GM23338 (cell line): ENCODE data around the gene IRF2BPL. TPM values are rescaled to one million over a fixed set of nuclear protein-coding genes. Genes with fewer than 3 reads are reported as not detected.
A peak's percentile ranks its signal among the peaks of the same experiment; 100 is the strongest.

Source experiments
- ATAC-seq: fragments of 200-7000 bp; cut with Tn5 transposase; 3 replicates; pipeline ENCODE4 v1.9.1; 2020
- DNase-seq: peaks from one replicate; pipeline ENCODE4 v3.0.0-alpha.2; 2015; ENCODE audit warnings: low spot score
- H2AFZ ChIP-seq: fragments of 200-600 bp; sonication (generic); 2 replicates; pipeline ENCODE4 v1.8.0; 2016; ENCODE audit warnings: antibody characterized with exemption, mild to moderate bottlenecking, moderate library complexity
- H3F3A ChIP-seq: fragments of 200-600 bp; sonication (generic); replicated peaks from 2 replicates; pipeline ENCODE4 v1.8.0; 2017; ENCODE audit warnings: antibody characterized with exemption, mixed run types, low read depth
- H3K27ac ChIP-seq: fragments of 200-600 bp; sonication (generic); 2 replicates; pipeline ENCODE4 v1.6.1; 2016; ENCODE audit warnings: low read depth
- H3K27me3 ChIP-seq: fragments of 200-600 bp; sonication (generic); 2 replicates; pipeline ENCODE4 v1.8.0; 2016; ENCODE audit warnings: mild to moderate bottlenecking, mixed run types, moderate library complexity; ENCODE audit not compliant: insufficient read depth
- H3K36me3 ChIP-seq: fragments of 200-600 bp; sonication (generic); 2 replicates; pipeline ENCODE4 v1.8.0; 2016; ENCODE audit warnings: mild to moderate bottlenecking; ENCODE audit not compliant: insufficient read depth
- H3K4me1 ChIP-seq: fragments of 200-600 bp; sonication (generic); 2 replicates; pipeline ENCODE4 v1.8.0; 2016; ENCODE audit warnings: mild to moderate bottlenecking, moderate library complexity; ENCODE audit not compliant: insufficient read depth
- H3K4me2 ChIP-seq: fragments of 200-600 bp; sonication (generic); 2 replicates; pipeline ENCODE4 v1.7.1; 2017; ENCODE audit warnings: mixed run types
- H3K4me3 ChIP-seq: fragments of 200-600 bp; sonication (generic); 2 replicates; pipeline ENCODE4 v1.6.1; 2016; ENCODE audit warnings: mixed run types
- H3K79me2 ChIP-seq: fragments of 200-600 bp; sonication (generic); replicated peaks from 2 replicates; pipeline ENCODE4 v1.8.0; 2017; ENCODE audit warnings: mild to moderate bottlenecking; ENCODE audit not compliant: insufficient read depth
- H3K9me2 ChIP-seq: fragments of 200-600 bp; sonication (generic); 2 replicates; pipeline ENCODE4 v1.8.0; 2017; ENCODE audit not compliant: insufficient read depth
- H4K20me1 ChIP-seq: fragments of 200-600 bp; sonication (generic); replicated peaks from 2 replicates; pipeline ENCODE4 v1.8.0; 2017; ENCODE audit warnings: mild to moderate bottlenecking; ENCODE audit not compliant: insufficient read depth
- H3K27ac Mint-ChIP-seq: 2 replicates; pipeline ENCODE4 v1.8.0; 2020; ENCODE audit warnings: inconsistent platforms, mild to moderate bottlenecking, moderate library complexity, mixed read lengths
- H3K27me3 Mint-ChIP-seq: 3 replicates; pipeline ENCODE4 v1.8.0; 2022; ENCODE audit warnings: low read depth, mild to moderate bottlenecking, moderate library complexity, mixed read lengths, inconsistent platforms; ENCODE audit not compliant: insufficient read depth, poor library complexity
- H3K36me3 Mint-ChIP-seq: 3 replicates; pipeline ENCODE4 v1.8.0; 2021; ENCODE audit warnings: low read depth, mild to moderate bottlenecking, inconsistent platforms, moderate library complexity, mixed read lengths
- H3K4me1 Mint-ChIP-seq: 3 replicates; pipeline ENCODE4 v1.8.0; 2020; ENCODE audit warnings: mild to moderate bottlenecking, inconsistent platforms, mixed read lengths
- H3K4me3 Mint-ChIP-seq: 3 replicates; pipeline ENCODE4 v1.8.0; 2021; ENCODE audit warnings: moderate library complexity, mild to moderate bottlenecking, inconsistent platforms, mixed read lengths
- H3K9me3 Mint-ChIP-seq: 3 replicates; pipeline ENCODE4 v1.8.0; 2020; ENCODE audit warnings: moderate library complexity, mild to moderate bottlenecking, inconsistent platforms, mixed read lengths
- CREB1 ChIP-seq: fragments of 250-450 bp; sonication (Bioruptor Pico); IDR thresholded peaks from 2 replicates; pipeline ENCODE4 v1.5.0; 2020; ENCODE audit warnings: low read depth, mild to moderate bottlenecking, moderate library complexity
- CTCF ChIP-seq, 2 experiments: fragments of 200-600 bp in 1 of 2; sonication (generic) in 1 of 2; conservative IDR thresholded peaks; 2 replicates each; pipeline versions ENCODE4 v1.5.1 to v1.6.1; 2016 to 2017; ENCODE audit warnings: antibody characterized with exemption in 2 of 2, low read depth in 2 of 2, mild to moderate bottlenecking in 2 of 2, moderate library complexity in 1 of 2
- ETS1 ChIP-seq: IDR thresholded peaks from 2 replicates; pipeline ENCODE4 v1.6.1; 2016; ENCODE audit warnings: antibody characterized with exemption
- EZH2 ChIP-seq: fragments of 200-600 bp; sonication (generic); IDR thresholded peaks from one replicate; pipeline ENCODE4 v1.8.0; 2017; ENCODE audit warnings: antibody characterized with exemption, mild to moderate bottlenecking, low read depth; ENCODE audit not compliant: unreplicated experiment
- EZH2phosphoT487 ChIP-seq: fragments of 200-600 bp; sonication (generic); IDR thresholded peaks from one replicate; pipeline ENCODE4 v1.8.1; 2018; ENCODE audit warnings: antibody characterized with exemption; ENCODE audit not compliant: unreplicated experiment
- JUNB ChIP-seq: IDR thresholded peaks from one replicate; pipeline ENCODE4 v1.6.1; 2016; ENCODE audit warnings: antibody characterized with exemption; ENCODE audit not compliant: unreplicated experiment
- NANOG ChIP-seq: IDR thresholded peaks from 2 replicates; pipeline ENCODE4 v1.6.1; 2016; ENCODE audit warnings: antibody characterized with exemption, borderline replicate concordance
- POLR2AphosphoS5 ChIP-seq: IDR thresholded peaks from 2 replicates; pipeline ENCODE4 v1.6.1; 2016; ENCODE audit warnings: antibody characterized with exemption, low read depth
- REST ChIP-seq: IDR thresholded peaks from one replicate; pipeline ENCODE4 v1.6.1; 2018; ENCODE audit warnings: antibody characterized with exemption; ENCODE audit not compliant: unreplicated experiment
- STAT1 ChIP-seq: IDR thresholded peaks from one replicate; pipeline ENCODE4 v1.6.1; 2016; ENCODE audit warnings: antibody characterized with exemption; ENCODE audit not compliant: unreplicated experiment
- ZNF114 ChIP-seq: fragments of 250-450 bp; sonication (Bioruptor Pico); IDR thresholded peaks from 2 replicates; pipeline ENCODE4 v1.5.0; 2020; ENCODE audit warnings: mild to moderate bottlenecking, moderate library complexity
- ZNF331 ChIP-seq: fragments of 250-450 bp; sonication (Bioruptor Pico); IDR thresholded peaks from 2 replicates; pipeline ENCODE4 v1.5.0; 2020; ENCODE audit warnings: low read depth, mild to moderate bottlenecking, moderate library complexity
- ZNF462 ChIP-seq: fragments of 250-450 bp; sonication (Bioruptor Pico); IDR thresholded peaks from 2 replicates; pipeline ENCODE4 v1.5.0; 2020; ENCODE audit warnings: mild to moderate bottlenecking, moderate library complexity
- polyA plus RNA-seq: library from polyadenylated mRNA; unstranded; fragments of >200 nt; fragmentation: Nextera tagmentation; extraction: Ambion mirVana; gene quantifications from 2 replicates; pipeline ENCODE4 v1.2.1, GENCODE V29; 2016
- total RNA-seq: library from RNA; depleted of rRNA; stranded (reverse); fragments of >200 nt; shearing (Covaris generic); gene quantifications from 2 replicates; pipeline ENCODE4 v1.2.3, GENCODE V29; 2014

IRF2BPL gene
- total and polyA plus RNA-seq, 2 experiments from 2014 or later, result 11.2 to 119 TPM

GRCh38 chr14:77062261-77062660 is 33.8 kb upstream of the IRF2BPL start:
- Histone ChIP-seq H3F3A (no peaks in the 10 kb centered on the region), H3K4me2 (no peak overlapping the region), H2AFZ (peak overlapping the region; percentile 69), H3K27ac (no peak overlapping the region), H4K20me1 (no peaks in the 10 kb centered on the region), H3K27me3 (no peaks in the 10 kb centered on the region), H3K4me1 (no peaks in the 10 kb centered on the region; the same call in 1 of the 2 replicates), H3K79me2 (no peaks in the 10 kb centered on the region), H3K4me3 (no peak overlapping the region), H3K9me2 (no peaks in the 10 kb centered on the region), H3K36me3 (no peaks in the 10 kb centered on the region)
- TF ChIP-seq POLR2AphosphoS5 (no peak), REST (no peak), ZNF462 (CRISPR knock-in tag) (no peak), EZH2phosphoT487 (no peak), EZH2 (no peak), NANOG (no peak), CTCF (conservative IDR thresholded peaks at IDR 0.05; ENCODE audit: low read depth in 2 of 2) (no peak), ZNF114 (CRISPR knock-in tag) (no peak), JUNB (no peak), ZNF331 (CRISPR knock-in tag) (no peak), STAT1 (no peak), CREB1 (CRISPR knock-in tag) (no peak), ETS1 (no peak)
- Mint-ChIP-seq H3K27ac (no peak overlapping the region), H3K4me1 (peaks cover 16% of the 10 kb centered on the region), H3K9me3 (peaks cover 1% of the 10 kb centered on the region; the same call in 1 of the 3 replicates), H3K27me3 (peaks cover 11% of the 10 kb centered on the region), H3K36me3 (no peaks in the 10 kb centered on the region), H3K4me3 (no peak overlapping the region)
- ATAC-seq (no peak), DNase-seq (no peak)
